SIG-M5 treated with dmso at 0.1 percent for 504 hours (cell line): Measurements from ENCODE around the gene ZBTB7A.

ENCODE experiments used
- DNase-seq: peaks from one replicate; lab custom pipeline; 2025; ENCODE audit not compliant: unreplicated experiment; lab: John Stamatoyannopoulos, UW

The ZBTB7A gene

DNA sequence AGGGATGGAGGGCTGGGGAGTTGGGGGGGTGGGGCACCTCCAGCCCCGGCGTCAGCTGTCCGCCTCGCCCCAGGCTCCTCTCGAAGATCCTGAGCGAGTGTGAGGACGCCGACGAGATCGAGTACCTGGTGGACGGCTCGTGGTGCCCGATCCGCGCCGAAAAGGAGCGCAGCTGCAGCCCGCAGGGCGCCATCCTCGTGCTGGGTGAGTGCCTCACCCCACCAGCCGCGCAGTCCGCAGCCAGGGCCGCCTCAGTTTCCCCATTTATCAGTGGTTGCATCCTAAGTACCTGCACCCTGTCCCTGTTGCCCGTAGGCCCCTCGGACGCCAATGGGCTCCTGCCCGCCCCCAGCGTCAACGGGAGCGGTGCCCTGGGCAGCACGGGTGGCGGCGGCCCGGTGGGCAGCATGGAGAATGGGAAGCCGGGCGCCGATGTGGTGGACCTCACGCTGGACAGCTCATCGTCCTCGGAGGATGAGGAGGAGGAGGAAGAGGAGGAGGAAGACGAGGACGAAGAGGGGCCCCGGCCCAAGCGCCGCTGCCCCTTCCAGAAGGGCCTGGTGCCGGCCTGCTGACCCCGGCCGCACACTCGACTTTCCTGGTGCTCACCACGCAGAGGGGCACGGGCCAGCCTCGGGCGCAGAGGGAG lies 29.3 kb downstream of the ZBTB7A start:
- no peak for DNase-seq

DNA sequence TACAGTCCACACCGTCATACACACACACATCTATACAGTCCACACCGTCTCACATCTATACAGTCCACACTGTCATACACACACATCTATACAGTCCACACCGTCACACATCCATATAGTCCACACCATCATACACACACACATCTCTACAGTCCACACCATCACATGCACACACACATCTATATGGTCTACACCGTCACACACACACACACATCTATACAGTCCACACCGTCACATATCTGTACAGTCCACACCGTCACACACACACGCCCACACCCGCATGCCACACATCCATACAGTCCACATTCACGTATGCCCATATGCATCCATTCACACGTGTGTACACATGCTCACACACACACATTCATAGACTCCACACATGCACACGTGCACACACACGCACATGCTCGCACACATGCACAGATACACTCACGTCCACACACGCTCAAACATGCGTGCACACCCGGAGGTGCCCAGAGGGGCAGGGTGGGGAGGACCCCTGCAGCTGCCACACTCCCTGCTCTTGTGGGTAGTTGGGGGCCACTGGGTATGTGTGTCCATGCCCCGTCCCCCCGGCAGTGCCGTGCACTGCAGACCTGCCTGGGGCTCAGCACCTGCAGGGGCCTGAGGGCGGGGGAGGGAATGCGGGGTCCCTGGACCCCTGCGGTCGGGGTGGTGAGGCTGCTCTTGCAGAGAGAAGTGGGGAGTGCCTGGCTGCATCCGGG lies 30.0 kb downstream of the ZBTB7A start:
- no peak for DNase-seq

DNA sequence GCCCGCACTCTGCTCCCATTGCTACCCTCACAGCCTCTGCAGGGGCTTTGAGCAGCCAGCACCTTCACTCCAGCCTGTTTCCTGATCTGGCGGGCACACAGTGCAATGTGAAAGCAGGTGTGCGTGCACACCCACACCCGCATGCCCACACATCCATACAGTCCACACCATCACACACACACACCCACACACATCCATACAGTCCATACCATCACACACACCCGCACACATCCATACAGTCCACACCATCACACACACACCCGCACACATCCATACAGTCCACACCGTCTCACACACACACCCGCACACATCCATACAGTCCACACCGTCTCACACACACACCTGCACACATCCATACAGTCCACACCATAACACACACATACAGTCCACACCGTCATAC lies 31.1 kb downstream of the ZBTB7A start:
- no peak for DNase-seq

DNA sequence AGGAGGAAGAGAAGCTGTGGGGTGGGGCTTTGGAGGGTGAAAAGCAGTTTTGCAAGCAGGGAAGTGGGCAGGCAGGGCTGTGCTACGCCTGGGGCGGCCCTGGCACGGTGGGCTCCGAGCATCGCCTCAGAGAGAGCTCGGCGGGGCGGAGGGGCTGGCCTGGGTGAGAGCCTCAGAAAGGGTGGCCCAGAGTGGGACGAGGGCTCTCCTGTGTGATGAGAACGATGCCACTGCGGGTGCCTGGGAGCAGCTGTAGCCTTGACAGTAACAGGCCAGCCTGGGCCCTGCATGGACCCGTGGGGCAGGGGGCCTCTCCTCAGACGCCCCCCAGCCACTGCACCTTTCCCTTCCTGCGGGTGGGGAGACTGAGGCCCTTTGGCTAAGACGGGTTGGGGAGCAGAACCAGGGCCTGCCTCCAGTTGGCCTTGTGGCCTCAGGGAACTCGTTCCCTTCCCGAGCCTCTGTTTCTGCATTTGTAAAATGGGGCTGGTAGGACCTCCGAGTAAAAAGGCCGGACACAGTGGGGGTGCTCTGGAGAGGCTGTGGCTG lies 31.6 kb downstream of the ZBTB7A start:
- no peak for DNase-seq

DNA sequence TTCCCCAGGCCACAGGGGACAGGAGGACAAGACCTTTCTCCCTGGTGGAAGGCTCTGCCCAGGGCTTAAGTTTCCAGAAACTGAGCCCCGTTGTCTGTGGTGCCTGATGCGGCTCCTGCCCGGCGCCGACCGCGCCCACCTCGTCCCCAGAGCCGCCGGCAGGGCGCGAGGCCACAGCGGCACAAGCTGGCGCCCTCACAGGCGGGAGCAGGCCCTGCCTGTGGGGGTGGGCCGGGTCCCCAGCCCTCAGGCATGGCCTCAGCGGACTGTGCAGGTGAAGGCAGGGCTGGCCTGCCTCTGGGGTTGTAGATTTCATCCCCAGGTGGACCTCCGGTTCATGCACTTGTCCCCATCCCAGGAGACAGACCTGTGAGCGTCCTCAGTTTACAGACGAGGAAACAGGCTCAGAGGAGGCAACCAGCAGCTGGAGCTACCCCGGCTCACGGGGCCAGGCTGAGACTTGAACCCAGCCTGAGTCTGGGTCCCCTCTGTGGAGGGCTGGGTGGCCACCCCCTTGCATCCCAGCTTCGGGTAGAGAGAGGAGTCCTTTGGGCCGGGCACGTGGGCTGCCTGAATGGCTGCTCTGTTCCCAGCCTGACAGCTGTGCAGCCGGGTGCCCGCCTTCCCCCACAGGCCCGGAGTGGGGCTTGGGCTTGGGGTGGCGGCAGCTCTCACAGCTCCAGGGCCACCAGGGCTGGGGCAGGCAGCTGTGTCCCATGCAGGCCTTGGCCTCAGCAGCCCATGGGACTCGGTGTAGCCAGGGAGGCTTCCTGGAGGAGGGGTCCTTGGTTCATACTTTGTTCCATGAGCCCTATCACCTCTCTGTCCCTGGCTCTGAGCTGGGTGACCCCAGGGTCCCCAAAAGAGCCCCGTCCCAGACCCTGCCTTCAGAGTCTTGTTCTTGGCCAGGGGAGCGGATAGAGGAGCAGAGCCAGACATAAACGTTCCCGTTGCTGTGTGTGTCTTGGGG lies 32.4 kb downstream of the ZBTB7A start:
- DNase-seq, result no peak

DNA sequence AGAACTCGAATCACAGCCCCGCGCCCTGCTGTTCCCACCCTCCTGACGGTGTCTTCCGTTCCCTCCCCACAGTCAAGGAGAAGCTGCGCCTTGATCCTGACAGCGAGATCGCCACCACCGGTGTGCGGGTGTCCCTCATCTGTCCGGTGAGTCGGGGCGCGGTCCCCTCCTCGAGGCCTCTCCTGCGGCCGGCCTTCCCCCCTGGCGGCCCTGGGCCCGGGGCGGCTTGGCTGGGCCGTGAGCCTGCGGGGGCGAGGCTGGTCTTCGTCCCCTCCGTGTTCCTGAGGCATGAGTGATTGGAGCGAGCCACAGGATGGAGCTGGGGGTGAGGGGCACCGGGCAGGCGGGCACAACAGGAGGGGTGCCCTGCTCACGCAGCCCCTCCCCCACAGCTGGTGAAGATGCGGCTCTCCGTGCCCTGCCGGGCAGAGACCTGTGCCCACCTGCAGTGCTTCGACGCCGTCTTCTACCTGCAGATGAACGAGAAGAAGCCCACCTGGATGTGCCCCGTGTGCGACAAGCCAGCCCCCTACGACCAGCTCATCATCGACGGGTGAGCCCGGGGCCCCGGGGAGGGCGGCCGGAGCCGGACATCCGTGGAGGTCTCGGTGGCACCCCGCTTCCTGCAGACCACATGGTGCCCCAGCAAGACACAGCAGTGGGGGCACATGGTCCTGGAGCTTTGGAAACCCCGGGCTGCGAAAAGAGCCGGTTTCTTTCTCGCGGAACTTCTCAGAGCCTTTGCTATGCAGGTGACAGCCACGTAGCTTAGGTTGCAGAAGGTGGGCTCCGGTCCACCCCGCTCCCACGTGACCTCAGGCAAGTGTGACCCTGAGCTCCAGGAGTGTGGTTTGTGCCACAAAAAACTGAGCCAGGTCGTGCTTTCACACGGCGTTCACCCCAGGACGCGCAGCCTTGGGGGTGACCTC lies 33.4 kb downstream of the ZBTB7A start:
- no peak for DNase-seq

DNA sequence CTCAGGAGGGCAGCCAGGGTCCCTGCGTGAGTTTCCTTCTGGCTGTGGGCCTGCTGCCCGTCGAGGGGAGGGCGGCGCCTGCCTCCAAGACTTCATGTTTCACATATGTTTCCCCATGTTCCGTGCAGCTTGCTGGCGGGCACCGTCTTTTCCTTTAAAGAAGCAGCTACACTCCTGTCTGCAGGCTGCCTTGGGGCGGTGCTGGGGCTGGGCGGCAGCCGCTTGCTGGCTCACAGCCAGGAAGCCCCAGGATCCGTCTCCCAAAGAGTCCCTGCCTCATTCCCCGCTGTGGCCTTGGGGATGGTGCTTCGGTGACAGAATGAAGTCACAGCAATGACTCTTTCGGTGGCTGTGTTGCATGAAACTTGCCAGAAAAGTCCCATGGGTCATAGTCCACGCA lies 34.3 kb downstream of the ZBTB7A start:
- no peak for DNase-seq

DNA sequence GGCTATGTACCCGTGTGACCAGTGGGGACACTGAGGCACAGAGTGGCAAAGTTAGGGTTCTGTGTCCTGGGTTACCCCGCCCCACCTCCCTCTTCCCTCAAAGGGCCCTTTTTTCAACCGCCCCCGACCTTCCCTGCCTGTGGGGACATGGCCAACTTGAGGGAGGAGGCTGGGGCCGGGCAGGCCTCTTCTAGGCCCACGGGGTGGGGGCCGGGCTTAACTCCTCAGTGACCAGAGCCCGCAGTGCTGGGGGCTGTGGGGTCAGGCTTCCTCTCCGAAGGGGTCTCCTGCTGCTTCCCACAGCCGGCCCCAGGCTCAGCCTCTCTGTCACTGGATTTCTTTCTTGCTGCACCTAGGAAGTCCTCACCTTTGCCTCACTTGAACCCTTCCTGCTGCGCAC lies 35.3 kb downstream of the ZBTB7A start:
- no peak for DNase-seq

DNA sequence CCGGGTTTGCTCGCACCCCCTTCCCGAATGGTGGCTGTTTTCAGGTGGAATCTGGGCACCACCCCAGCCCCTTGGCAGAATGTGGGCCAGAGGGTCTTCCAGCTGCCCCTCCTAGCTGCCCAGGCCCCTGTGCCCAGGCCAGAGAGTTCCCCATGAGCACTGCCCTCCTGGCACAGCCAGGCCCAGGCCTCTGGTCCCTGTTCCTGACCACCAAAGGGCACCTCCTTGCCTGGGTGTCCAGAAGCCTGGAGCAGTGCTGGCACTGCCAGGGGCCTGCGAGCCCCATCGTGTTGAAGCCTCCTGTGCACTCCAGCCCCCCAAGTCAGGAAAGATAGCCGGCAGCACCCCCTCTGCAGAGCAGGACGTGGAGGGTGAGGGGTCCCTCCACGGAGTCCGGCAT lies 35.7 kb downstream of the ZBTB7A start:
- DNase-seq, result no peak

DNA sequence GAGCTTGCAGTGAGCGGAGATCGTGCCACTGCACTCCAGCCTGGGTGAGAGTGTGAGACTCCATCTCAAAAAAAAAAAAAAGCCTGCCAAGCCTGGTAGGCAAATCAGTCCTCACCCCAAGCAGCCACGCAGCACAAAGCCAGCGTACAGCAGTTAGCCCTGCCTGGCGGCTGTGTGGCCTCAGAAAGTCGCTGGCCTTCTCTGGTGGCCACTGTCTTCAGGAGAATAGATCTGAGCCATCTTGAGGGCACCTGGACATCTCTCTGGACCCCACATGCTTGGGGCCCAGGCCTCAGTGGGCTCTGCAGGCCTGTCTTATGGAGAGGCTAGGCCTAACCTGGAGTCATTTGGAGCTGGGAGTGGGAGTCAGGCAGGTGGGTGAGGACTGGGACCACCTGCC lies 36.1 kb downstream of the ZBTB7A start:
- DNase-seq, result no peak

DNA sequence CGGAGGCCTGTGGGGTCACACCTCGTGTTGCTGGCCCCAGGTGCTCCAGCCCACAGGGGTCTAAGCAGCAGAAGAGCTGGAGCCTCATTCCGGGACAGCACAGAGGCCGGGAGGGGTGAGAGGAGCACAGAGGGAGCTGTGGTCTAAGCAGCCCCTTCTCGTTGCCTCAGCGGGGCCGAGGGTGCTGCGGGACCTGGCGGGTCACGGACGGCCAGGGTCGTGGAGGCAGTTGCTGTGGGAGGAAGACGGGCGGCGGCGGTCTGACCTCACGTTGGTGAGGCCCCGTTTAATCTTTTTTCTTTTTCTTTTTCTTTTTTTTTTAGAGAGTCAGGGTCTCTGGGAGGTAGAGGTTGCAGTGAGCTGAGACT lies 37.5 kb downstream of the ZBTB7A start:
- no peak for DNase-seq

DNA sequence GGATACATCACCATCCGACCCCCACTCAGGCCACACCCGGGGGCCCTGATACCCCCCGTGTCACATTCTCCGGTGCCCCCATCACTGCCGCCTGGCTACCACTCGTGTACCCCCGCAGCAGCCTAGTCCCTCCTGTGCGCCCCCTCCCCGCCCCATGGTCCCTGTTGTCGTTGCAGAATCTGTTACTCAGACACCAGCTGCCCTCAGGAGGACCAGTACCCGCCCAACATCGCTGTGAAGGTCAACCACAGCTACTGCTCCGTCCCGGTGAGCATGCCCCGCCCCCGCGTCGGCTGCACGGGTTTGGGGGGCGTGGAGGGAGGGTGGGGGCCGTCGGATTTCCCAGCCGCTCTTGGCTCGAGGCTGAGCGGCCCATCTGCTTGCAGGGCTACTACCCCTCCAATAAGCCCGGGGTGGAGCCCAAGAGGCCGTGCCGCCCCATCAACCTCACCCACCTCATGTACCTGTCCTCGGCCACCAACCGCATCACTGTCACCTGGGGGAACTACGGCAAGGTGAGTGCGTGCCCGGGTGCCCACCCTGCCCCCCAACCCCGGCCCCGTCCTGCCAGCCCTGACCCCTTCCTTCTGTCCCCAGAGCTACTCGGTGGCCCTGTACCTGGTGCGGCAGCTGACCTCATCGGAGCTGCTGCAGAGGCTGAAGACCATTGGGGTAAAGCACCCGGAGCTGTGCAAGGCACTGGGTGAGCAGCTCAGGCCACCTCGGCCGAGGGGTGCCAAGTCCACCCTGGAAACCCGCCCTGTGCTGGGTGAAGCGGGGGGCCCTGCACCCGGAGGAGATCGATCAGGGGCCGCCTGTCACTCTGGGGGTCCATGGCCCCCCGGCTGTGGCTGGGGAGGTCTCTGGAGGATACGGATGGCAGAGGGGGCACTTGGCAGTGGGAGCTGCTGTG lies 38.1 kb downstream of the ZBTB7A start:
- no peak for DNase-seq

DNA sequence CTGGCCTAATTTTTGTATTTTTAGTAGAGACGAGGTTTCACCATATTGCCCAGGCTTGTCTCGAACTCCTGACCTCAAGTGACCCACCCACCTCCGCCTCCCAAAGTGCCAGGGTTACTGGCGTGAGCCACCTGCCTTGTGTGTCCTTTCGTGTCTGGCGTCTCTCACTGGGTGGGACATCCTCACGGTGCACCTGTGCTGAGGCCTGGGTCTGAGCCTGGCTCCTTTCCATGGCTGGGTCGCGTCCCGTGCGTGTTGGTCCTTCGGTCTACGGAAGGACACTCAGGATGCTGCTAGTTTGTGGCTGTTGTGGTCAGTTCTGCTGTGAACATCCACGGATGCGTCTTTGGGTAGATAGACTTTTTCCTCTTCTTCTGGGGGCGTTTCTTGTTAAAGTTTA lies 39.6 kb downstream of the ZBTB7A start:
- no peak for DNase-seq

DNA sequence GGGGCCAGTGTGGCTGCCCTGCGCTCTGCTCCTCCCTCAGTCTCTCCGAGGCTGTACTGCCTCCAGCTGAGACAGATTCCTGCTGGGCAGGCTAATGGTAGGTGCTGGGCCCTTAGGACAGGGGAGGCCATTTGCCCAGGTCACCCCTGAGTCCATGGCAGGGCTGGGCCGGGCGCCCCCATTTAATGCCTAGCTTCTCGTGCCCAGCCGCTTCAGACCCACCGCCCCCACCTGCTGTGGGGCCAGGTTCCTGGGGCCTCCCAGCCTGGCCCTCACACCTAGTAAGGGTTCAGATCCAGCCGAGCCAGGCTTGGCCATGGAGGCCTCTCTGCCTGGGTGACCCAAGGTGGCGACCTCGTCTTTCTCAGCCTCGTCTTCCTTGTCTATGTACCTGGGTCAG lies 41.4 kb downstream of the ZBTB7A start:
- DNase-seq, result no peak

DNA sequence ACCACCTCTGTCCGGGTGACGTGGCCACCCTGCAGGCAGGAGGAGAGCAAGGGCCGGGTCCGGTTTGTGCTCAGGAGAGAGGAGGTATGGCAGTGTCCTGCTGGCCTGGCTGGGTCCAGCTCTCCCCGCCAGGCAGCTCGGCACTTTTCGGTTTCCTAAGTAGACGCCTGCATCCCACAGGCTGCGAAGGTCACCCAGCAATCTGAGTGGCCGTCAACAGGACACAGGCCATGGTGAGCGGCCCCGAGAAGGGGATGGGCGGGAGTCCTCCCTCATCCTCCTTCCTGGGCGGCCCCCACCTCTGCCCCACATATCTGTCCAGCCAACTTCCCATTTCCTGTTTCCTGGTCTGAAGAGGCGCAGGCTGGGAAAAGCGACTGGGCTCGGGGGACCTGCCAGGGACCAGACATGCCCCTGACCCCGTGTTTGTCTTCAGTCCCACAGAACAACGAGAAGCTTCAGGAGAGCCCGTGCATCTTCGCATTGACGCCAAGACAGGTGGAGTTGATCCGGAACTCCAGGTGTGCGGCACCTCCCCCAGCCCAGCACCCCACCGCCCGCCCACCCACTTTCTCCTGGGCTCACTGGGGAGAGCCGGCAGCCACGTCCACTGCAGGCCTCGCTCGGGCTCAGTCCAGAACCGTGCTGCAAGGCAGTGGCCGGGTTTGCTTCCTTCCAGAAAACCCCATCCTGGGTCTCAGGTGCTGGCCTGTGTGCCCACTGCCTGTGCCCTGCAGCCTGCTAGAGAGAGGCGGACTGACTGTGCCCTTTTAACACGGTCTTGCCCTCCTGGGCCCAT lies 42.9 kb downstream of the ZBTB7A start:
- no peak for DNase-seq

DNA sequence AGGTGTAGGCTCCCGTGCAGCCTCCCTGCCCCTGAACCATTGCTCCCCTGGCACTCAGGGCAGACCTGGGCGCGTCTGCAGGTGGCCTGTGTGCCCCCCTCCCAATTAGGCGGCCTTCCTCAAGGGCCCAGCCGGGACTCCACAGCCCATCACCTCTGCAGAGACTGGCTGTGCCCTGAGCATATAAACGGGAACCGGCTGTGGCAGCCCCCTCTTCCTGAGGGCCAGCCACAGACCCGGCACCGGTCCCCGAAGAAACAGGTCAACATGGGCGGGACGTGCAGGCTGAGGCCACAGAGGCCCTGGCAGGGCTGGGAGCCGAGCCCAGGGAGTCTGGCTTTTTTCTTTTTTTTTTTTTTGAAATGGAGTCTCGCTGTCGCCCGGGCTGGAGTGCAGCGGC lies 47.1 kb downstream of the ZBTB7A start:
- DNase-seq, result no peak

DNA sequence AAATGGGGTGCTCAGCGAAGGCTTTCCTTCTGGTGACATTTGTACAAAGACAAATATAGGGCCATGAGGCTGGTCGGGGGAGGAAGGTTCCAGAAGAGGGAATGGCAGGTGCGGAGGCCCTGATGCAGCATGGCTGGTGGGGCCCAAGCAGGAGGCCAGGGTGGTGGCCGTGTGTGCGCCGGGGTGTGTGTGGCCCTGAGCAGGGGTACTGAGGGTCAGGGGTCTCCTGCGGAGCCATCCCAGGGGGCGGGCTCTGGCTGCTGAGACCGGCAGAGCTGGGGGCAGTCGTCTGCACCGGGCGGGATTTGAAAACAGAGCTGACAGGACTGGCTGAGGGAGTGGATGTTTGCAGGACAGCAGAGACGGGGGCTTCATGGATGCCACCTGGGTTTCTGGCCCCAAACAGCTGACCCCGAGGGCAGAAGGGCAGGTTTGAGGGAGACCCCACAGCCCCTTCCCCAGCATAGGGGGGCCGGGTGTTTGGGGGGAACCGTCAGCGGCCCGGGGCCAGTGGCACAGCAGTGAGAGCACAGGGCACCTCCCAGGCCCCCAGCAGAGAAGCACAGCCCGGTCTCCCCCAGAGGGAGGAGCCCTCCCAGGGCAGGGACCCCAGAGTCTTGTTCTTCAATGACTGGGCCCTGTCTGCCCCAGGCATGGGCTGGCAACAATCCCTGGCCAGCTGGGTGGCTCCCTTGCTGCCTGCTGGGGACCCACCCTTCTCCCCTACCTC lies 47.8 kb downstream of the ZBTB7A start:
- DNase-seq, result no peak

DNA sequence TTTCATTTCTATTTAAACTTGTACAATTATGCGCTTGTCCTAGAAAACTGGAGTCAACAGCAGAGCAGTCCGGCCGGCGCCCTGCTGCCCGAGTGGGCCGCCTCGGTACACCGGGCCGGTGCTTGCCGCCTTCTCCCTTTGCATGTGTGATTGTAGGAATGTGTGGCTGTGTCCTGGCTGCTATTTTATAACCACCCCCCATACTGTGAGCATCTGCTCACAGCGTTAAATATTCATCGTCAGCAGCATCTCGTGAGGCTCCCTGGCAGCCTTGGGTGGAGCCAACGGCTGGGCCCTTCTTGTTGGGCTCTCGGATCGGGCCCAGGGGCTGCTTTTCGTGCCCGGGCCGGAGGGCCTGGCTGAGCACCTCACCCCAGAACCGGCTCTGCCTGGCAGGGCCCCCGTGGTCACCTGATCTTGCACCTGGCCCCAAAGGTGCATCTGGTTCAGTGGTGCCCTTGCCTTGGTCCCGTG lies 48.5 kb downstream of the ZBTB7A start:
- DNase-seq, result no peak
